HG02885 (cell line): ENCODE results near the gene LIPC.
A peak's percentile ranks its signal among the peaks of the same experiment; 100 is the strongest.

Experiments used
- ATAC-seq: cut with Tn5 transposase; IDR thresholded peaks from one replicate; pipeline ENCODE4 v1.9.1; 2021; ENCODE audit warnings: mild to moderate bottlenecking; ENCODE audit not compliant: unreplicated experiment, poor library complexity

The LIPC gene

DNA sequence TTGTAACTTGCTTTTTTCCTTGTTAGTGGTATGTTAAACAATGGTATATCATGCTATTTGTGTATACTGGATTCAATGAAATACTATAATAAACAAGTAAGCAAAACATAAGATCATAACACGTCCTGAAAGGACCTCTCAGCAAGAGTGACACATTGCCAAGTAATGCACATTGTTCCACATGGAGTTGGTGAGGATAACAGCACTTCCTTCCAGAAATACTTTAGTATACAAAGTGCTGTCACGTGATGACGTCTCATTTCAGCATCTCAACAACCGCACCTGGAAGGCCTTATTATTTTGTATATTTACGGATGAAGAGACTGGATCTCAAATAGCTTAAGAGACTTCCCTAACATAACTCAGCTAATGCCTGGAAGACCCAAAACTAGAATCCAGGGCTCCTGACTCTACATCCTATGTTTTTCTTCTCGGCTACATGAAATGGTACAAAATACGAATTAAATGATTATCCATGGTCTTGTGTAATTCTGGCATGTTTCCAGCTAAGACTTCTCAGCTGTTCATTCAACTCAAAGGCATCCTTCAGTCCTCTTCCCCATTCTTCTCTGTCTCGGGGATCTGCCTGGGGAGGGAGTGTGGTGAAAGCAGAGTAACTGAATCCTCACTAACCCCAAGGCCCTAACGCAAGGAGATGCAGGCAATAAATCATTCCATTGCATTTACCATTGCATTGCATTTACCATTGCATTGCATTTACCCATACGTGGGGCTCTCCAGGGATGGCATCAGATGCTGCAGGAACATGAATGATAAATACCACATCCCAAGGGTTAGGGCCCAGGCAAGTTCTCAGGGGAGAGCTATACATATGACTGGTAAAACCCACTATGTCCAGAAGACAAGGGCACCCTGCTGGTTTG lies 79.2 kb downstream of the LIPC start:
- no peak for ATAC-seq

DNA sequence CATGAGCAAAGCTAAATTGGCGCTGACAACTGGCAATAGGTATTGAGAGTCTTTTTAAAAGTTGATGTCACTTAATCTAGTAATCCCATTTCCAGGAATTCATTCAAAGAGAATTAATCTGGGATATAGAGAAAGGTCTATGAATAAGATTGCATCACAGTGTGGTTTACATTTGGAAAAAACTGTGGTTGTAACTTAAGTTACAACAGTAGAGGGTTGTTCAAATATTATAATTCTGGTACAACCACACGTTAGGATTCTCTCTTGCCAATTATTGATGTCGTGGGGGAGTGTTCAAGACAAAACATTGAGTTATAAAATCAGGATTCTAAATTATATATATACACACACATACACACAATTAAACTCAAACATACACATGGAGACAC lies 79.8 kb downstream of the LIPC start:
- no peak for ATAC-seq

DNA sequence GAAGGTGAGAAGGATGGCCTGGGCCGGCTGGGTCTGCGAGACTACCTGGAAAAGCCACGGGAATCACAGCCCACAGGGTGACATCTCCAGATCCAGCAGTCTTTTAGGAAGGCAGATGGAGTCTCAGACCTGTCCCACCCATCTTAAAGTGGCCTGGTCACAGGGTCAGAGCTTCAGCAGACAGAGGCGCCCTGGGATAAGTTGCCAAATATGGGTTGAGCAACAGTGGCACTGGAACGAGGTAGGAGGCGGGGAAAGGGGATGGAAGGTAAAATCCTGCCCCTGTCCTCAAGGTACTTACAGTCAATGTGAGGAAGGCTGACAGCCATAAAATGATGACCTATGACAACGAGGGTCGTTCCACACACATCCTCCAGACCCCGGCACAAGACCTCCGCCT lies 80.7 kb downstream of the LIPC start:
- no peak for ATAC-seq

DNA sequence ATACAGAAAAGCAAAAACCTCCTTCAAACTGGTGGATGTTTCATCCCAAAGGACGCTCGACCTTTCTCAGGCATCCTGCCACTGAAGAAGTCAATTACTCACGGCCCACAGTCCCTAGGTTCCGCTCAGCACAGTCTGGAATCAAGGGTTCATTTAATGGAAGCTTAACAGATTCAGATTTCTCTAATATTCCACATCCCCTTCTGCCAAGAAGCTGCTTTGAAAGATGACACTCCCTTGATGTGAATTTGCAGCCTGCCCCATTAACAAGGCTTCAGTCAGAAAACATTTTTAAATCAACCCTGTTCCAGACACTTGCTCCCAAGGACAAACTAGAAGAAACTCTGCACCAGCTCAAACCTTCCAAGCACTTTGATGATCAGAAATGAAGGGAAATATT lies 81.2 kb downstream of the LIPC start:
- no peak for ATAC-seq

DNA sequence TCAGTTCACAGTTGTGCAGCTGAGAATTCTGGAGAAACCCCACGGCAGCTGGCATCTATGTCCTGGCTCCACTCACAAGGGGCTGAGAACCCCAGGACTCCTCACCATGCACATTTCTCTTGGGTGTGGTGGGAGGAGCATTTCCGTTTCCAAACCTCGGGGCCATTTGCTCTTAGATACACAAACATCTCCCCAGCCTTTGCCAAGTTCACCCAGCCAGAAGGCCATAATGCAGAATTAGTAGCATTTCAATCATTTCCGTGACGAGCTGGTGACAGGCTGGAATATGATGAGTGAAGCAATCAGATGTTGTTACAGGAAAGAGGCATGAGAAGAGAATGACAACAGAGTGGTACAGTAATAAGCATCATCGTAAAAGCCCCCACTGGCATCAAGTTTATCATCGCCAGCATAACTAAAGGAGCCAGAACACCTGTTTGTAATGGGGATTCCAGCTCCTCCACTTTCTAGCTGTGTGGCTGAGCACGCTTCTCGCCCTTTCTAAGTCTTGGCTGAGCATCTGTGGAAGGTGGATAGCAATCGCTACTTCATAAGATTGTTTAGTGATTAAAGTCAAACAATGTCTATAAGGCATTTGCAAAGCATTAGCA lies 82.0 kb downstream of the LIPC start:
- ATAC-seq = no peak

DNA sequence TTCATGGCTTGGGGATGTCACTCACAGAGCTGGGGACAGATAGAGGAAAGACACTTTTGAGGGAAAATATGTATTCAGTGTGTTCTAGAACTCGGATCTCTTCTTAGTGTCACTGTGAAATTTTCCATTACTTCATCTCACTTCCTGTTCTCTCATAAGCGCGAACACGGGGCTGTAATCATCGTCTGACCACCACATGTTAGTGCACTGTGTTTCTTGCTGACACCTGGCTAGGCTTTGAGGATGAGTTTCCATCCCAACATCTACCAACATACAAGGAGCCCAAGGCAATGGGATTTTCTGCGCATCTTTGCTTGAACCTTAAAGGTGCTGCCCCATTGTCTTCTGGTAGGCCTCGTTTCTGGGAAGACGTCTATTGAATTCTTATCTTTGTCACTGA lies 84.0 kb downstream of the LIPC start:
- ATAC-seq = no peak

DNA sequence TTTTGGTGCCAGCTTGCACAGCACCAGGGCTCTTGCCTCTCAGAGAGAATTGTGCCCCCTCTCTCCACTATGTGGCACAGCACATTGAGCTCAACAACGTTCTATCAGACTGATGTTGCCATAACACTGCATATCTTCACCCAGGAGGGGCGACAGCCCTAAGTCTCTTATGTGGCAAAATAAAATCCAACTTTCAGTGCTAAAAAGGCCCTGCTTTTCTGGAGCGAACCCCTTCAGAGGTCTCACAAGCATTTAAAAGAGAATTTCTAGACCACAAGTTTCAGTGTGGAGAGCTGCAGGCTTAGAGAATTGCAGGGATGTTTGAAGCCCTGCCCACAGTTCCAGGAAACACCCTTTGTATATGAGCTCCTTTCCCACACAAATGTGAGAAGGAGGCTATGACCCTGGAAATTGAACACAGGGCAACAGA lies 85.5 kb downstream of the LIPC start:
- ATAC-seq = no peak

DNA sequence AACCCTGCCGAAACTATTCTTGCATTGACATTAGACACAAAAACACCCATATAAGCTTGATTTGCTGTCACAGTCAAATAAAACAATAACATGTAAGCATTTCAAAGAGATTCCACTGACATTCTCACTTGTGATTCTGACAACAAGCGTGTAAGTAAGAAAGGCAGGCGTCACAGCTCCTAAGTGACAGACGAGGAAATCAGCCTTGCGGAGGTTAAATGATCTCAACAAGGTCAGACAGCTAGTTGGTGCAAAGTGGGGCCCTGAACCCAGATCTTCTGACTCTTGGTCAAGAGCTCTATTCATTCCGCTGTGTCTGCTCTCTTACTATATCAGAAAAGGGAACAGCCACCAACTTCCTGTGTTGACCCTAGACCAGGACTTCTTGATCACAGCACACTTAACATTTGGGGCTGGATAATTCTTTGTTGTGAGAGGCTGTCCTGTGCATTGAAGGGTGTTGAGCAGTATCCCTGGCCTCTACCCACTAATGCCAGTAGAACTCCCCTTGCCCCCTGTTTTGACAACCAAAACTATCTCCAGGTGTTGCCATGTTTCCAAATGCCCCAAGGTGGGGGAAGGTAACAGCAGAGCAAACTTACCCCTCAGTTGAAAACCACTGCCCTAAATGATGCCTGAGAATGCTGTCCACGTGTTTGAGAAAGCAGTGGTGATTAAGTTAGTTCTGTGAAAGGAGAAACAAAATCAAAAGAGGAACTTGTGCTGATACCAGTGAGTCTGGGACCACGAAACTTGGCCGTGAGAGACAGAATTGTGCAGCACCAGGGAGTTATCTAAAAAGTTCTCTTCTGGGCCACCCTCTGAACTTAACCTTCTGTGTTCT lies 86.1 kb downstream of the LIPC start:
- peak; percentile 75 for ATAC-seq

DNA sequence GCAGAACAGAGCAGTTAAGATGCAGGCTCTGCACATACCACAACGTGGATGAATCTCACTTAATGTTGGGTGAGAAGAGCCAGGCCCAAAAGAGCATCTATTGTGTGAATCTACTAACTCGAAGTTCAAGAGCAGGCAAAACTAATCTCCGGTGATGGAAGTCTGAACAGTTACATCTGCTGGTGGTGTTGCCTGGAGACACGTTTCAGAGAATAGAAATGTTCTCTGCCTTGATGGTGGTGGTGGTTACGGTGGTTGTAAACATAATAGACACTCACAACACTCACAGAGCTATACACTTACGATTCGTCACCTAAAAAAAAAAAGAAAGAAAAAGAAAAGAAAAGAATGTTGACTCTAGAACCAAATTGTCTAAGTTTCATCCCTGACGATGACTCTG lies 86.8 kb downstream of the LIPC start:
- peak; percentile 23 for ATAC-seq

DNA sequence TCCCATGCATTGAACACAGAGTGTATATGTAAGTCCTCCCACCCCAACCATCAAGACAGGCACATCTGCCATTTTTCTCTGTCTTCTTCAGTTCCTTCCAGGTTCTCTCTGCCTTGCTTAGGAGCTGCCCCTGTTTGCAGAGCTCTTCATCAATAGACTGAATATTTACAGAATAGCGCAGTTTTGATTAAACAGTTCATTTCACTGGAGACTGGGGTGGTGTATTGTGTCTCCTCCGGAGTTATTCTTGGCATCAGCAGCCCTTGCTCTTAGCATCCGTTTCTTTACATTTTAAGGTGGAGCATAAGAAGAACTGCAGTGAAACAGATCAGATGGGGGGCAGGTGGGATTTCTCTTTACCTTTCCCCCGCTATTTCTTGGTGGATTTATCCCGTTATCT lies 87.7 kb downstream of the LIPC start:
- no peak for ATAC-seq

DNA sequence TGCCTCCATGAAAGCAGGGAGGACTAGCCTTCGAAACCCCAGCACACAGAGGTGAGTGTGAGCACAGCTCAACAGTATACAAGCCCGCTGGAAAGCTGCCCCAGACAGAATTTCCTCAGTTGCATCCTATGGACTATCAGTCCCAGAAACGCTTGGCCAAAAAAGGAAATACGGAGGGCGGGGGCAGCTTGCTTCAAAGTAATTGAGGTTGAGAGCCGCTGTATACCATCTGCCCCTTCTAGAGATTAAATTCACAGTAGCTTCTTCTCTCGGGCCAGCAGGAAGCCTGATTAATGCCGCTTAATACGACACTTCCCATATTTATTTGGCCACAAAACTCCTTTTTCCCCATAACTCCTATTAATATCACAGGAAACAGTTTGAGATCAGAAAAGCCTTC lies 88.7 kb downstream of the LIPC start:
- ATAC-seq = no peak

DNA sequence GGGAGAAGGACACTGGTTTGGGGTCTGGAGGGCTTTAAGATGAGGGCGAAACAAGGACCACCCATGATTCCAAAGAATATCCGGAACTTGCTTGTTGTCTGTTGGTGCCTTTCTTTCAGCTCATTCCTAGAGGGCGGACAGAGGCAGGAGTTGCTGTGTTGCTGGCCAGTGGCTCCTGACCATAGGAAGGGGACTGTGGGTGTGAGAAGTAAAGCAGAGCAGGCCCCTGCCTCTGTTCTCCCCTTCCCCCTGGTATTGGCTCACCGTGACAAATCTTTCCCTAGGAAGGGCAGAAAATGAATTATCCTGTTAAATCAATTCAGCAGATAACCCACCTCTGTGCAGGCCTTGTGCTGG lies 89.1 kb downstream of the LIPC start:
- no peak for ATAC-seq

DNA sequence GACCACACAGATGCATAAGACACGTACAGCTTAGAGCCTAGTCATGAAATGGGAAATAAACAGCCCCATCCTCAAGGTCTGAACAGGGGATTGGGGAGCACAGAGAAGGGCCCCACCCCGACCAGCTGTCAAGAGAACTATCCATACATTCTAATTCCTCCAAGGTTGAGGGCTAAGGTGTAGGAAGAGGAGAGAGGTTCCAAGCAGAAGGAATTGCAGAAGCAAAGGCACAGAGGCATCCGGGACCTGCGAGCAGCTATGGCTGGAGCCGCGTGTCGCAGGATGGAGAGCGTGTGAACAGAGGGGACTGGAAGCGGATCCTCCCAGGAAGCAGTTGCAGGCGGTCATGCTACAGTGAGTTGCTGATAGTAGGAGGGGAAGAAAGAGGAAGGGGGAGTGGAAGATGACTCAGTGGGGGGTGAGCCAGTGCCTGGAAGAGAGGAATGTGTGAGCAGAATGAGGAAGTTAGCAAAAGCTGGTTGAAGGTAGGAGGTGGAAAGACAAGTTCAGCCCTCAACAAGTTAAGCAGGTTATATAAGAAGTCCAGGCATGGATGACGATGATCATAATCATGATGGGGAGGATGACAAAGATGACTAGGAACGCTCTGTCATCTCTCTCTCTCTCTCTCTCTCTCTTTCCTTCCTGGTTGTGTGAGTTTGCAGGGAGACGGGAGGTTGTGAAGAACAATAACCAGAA lies 89.7 kb downstream of the LIPC start:
- ATAC-seq = no peak

DNA sequence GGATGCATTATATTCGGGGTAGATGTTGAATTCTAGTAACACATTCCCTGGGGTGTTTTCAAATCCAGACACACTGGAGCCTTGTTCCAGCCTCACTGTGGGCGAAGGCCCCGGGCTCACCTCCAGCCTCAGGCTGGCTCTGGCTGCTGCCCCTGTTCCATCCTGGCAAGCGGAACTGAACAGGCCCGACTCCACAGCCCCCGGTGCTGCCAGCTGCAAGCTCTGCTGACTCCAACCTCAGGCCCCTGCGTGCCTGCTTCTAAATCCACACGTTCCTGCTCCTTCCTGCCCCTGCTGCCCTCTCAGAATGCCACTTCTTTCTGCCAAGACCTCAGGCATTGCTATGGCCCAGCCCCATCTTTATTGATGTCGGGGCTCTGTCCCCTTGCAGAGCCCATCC lies 90.6 kb downstream of the LIPC start:
- ATAC-seq = no peak

DNA sequence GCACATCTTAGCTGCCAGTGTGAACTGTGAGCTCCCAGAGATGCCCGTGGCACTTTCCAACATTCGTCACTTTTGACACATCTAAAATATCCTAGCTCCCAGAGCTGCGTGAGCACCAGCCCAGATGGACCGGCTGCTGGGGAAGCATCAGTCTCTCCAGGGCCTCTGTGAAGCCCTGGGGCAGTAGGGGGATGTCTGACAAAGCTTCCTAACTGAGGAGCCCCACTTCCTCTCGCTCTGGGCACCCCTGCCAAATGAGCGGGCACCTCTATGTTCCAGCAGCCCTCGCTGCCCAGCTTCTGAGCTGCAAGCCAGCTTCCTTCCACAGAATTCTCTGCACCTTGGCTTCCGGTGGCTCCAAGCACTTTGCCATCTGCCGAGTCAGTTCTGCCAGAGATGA lies 91.1 kb downstream of the LIPC start:
- no peak for ATAC-seq

DNA sequence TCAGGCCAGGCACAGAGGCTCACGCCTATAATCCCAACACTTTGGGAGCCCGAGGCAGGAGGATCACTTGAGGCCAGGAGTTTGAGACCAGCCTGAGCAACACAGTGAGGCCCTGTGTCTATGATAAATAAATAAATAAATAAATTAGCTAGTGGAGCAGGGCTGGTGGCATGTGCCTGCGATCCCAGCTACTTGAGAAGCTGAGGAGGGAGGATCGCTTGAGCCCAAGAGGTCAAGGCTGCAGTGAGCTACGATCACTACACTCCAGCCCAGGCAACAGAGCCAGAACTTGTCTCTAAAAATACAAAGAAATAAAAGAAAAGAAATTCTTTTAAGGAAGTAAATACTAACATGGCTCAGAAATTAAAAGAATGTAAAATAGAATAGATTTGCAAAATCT lies 91.8 kb downstream of the LIPC start:
- no peak for ATAC-seq

DNA sequence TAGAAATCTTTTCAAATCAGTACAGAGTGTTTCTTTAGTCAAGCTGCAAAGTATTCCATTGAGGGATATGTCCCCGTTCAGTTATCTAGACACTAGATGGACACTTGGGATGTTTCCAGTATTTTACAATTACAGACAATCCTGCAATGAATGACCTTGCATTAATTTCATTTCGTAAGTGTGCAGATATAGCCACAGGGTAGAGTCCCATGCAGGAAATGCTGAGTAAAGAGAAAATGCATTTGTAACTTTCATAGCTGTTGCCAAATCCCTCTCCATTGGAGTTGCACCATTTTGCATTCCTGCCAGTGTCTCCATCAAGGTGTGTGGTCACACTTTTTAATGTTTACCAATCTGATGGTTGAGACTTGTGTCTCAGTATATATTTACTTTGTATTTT lies 92.5 kb downstream of the LIPC start:
- ATAC-seq = no peak

DNA sequence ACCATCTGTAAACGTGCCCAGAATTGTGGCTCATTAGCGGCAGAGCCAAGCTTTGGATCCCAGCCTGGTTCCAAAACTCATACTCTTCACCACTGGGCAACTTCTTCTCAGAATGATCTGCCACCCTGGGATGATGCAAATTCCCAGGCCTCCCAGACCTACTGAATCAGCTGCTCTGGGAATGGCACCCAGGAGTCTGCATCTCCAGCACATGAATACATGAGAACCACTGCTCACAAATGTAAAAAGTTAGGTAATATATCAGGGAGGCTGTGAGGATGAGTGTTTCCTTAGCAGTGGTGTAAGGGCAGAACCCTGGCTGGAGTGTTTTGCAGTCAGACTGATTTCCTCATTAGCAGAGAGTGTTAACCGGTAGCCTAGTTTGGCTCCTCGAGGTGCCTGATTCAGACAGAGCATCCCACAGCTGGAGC lies 94.2 kb downstream of the LIPC start:
- ATAC-seq = no peak

DNA sequence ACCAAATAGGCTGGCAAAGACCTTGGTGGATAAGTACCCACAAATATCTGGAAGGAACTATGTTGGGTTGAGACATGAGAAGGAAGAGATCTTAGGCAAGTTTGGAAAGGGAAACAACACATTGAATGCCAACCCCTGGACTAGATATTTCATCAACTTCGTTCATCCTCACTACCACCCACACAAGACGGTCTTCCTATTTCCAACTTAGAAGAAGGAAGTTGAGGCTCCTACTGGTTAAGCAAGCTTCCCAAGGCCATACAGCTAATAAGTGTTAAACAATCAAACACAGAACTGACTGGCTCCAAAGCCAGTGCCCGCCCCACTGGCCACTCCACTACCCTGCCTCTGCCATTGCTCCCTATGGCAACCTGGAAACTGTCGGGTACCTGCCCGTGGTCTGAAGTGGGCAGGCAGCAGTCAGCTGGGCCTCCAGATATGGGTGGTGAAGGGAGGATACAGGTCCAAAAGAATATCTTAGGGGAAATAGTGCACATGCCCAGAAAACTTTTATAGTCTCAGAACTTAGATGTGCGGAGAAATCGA lies 94.9 kb downstream of the LIPC start:
- ATAC-seq = no peak

DNA sequence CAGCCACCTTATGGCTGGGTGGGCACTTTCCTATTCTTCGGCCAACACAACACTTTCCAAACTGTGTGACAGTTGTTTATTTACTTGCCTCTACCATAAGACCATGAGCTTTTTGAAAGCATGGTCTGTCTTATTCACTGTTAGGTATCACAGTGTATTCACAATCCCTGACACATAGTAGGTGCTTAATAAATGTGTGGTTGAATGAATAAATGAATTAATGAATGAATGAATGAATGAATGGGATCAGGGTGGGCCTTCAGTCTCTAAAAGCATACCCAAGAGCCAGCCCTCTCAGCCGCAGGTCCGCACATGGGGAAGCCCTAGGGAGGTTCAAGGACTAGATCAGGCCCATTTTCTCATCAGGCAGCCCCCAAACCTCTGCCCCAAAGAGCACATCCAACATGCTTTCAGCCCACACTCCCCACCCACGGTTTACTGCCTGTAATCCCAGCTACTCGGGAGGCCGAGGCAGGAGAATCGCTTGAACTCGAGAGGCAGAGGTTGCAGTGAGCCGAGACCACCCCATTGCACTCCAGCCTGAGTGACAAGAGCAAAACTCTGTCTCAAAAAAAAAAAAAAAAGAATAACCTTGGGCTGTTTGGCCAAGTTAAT lies 95.9 kb downstream of the LIPC start:
- ATAC-seq = no peak
